Stimulated activated CD8-positive, alpha-beta memory T cell treated with anti-CD3 and anti-CD28 coated beads, Interleukin-4, amount 100 ng/mL, for 24 hours (primary cell): ENCODE results near the gene DBF4.
"Not testable (repeated sequence)": the region's sequence is repeated elsewhere in the genome, so short reads cannot be mapped to it uniquely, and the experiment has no call there.

Experiments used
- DNase-seq: peaks from one replicate; pipeline ENCODE4 v3.0.0-alpha.2; 2020; ENCODE audit warnings: low read depth

The DBF4 gene, protein sequence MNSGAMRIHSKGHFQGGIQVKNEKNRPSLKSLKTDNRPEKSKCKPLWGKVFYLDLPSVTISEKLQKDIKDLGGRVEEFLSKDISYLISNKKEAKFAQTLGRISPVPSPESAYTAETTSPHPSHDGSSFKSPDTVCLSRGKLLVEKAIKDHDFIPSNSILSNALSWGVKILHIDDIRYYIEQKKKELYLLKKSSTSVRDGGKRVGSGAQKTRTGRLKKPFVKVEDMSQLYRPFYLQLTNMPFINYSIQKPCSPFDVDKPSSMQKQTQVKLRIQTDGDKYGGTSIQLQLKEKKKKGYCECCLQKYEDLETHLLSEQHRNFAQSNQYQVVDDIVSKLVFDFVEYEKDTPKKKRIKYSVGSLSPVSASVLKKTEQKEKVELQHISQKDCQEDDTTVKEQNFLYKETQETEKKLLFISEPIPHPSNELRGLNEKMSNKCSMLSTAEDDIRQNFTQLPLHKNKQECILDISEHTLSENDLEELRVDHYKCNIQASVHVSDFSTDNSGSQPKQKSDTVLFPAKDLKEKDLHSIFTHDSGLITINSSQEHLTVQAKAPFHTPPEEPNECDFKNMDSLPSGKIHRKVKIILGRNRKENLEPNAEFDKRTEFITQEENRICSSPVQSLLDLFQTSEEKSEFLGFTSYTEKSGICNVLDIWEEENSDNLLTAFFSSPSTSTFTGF

DNA sequence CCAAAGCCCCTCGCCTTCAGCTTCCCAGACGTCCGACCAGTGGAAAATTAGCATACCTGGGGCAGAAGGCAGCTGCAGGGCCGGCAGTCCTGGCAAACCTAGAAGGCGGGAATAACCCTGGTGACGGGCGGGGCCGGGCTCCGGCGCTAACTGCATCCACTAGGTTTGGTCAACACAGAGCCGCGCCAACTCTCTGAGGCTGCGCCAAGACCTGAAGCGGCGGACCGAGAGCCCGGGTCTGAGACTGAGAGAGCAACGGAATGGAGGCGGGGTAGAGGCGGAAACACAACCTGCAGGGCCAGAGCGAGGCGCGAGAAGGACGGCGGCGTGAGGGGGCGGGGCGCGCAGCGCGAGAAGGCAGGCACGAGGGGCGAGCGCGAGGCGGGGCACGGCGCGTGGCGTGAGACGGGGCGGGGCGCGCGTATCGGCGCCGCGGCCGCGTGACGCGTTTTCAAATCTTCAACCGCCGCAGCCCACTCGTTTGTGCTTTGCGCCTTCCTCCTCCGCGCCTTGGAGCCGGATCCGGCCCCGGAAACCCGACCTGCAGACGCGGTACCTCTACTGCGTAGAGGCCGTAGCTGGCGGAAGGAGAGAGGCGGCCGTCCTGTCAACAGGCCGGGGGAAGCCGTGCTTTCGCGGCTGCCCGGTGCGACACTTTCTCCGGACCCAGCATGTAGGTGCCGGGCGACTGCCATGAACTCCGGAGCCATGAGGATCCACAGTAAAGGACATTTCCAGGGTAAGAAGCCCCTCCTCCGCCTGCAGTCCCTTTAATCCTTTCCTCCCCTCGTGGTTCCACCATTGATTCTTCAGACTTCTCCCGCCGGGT is at the start of gene DBF4, which contains the start of gene SLC25A40:
TSS of gene DBF4 (plus strand) at position 454 of the 829 bp plus-strand sequence. CDS start at position 694, 240 bp downstream.
TSS of gene SLC25A40 (minus strand) at position 321 of the 829 bp plus-strand sequence. CDS start 17,633 bp downstream, outside the sequence.
- DNase-seq = peak; percentile 97

DNA sequence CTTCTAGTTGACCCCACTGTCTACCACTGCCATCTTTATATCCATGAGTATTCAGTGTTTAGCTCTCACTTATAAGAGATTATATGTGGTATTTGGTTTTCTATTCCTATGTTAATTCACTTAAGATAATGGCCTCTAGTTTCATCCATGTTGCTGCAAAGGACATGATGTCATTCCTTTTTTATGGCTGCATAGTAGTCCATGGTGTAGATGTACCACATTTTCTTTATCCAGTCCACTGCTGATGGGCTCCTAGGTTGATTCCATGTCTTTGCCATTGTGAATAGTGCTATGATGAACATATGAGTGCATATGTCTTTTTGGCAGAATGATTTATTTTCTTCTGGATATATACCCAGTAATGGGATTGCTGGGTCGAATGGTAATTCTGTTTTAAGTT is 47.9 kb upstream of the DBF4 start:
- not testable (repeated sequence) for DNase-seq

DNA sequence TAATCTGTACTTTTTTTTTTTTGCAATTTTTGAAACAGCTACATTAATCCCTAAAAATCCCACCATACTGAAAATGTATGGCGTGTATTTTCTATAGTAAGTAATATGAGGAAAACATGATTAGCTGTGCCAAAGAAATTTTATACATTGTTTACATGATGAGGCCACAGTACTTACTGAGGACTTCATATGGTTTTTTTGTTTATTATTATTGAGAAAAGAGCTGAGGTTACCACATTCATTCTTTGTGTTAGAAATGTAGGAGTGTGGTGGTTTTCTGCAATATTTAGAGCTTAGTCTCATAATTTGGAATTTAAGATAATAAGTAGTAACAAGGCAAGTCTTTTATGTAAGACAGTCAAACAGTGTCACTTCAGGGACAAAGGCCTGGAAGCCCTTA is 45.2 kb upstream of the DBF4 start:
- DNase-seq = no peak

DNA sequence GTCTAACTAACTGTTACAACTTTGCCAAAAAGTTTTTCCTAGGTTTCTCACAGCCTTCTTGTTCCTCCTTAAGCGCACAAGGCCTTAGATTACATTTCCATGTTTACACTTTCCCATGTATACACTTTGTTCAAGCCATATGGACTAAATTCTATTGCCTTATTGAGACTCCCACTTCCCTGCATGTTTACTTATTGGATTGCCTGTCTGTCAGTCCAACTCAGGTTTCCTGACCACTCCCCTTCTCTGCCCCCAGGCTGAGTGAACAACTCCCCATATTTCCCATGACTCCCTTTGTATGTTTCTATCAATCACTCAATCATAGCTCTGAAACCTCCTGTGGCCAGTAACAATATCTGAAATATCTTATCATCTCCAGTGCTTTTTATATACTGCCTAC is 43.2 kb upstream of the DBF4 start:
- DNase-seq = no peak

DNA sequence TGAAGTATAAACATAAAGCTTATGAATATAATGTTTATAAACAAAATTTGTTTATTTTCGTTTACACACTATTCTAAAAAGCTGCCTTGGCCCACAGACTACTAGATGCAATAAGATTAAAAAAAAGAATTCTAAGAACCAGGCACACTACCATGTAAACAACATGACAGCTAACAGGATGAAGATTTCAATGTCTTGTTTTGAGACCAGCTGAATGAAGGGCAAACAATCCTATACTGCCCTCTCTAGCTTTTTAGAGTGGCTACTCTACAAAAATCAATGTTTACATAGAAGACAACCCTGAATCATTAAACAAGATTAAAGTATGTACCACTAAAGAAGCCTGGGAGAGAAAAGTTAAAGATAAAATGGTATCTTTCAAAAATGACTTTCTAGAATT is 38.7 kb upstream of the DBF4 start:
- no peak for DNase-seq

DNA sequence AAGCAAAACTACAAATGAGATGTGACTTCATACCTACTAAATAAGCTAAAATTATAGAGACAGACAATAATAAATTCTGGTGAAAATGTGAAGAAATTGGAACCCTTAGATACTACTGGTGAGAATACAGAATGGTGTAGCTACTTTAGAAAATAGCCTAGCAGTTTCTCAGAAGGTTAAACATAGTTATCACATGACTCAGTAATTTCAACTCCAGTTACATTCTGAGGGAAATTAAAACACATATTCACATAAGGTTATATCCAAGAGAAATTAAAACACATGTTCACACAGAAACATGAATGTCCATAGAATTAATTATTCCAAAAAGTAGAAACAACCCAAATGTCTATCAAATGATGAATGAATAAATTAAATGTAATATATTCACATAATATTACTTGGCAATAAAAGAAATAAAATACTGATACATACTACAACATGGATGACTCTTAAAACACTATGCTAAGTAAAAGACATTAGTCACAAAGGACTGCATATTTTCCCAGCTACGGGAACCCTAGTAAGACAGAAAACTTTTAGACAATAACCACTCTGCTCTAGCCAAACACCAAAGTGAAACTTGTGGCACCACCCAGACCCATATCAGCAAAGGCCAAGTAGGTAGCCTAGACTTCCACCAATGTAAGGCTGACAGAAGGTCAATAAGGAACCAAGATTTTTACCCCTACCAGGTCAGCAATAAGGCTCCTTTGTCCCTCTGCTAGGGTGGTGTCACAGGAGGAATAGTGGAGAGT is 25.3 kb upstream of the DBF4 start:
- no peak for DNase-seq

DNA sequence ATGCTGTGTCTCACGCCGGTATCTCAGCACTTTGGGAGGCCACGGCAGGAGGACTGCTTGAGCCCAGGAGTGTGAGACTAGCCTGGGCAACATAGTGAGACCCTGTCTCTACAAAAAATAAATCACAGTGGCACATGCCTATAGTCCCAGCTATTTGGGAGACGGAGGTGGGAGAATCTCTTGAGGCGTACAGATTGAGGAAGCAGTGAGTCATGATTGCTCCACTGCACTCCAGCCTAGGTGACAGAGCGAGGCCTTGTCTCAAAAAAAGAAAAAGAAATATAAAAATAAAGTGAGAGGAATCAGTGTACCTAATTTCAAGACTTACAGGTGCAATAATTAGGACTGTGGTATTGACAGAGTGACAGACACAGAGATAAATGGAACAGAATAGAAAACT is 24.0 kb upstream of the DBF4 start:
- DNase-seq = no peak

DNA sequence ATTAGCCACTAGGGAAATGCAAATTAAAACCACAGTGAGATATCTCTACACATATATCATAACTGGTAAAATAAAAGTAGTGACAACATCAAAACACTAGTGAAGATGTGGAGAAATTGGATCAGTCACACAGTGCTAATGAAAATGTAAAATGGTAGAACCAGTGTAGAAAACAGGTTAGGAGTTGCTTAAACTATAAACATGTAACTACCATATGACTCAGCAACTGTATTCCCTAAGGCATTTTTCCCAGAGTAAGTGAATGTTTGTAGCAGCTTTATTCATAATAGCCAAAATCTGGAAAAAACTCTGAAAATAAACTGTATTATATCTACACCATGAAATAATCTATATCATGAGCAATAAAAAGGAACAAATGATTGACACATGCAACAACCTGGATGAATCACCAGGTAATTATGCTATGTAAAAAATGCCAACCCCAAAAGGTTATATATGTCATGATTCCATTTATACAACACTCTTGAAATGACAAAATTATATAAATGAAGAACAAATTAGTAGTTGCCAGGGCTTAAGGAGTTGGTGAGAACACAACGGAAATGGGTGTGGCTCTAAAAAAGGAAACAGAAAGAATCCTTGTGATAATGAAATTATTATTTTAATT is 22.9 kb upstream of the DBF4 start:
- no peak for DNase-seq

DNA sequence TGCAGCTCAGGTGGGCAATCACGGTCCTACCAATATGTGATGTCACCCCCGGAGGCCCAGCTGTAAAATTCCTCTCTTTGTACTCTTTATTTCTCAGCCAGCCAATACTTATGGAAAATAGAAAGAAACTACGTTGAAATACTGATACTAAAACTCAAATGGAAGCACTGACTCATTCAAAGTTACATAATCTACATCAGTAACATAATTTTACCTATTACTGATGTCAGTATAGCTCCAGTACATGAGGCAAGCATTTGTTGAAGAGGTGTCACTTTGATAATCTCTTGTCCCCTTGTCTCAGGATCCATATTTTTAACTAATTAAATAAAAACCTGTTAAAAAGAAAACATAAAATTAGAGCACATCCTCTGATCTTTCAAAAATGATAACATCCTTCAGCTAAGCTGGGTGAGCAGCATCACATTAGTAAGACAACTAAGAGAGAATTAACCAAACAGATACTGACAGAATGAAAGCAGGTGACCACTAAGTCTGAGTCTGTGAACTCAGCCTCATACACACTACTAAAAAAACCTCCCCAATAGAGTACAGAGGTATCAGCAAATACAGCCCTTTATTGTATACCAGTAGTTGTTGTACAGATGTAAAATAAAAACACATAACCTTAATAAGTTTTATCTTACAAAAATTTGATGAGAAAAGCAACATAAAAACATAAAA is 17.7 kb upstream of the DBF4 start:
- DNase-seq = no peak

DNA sequence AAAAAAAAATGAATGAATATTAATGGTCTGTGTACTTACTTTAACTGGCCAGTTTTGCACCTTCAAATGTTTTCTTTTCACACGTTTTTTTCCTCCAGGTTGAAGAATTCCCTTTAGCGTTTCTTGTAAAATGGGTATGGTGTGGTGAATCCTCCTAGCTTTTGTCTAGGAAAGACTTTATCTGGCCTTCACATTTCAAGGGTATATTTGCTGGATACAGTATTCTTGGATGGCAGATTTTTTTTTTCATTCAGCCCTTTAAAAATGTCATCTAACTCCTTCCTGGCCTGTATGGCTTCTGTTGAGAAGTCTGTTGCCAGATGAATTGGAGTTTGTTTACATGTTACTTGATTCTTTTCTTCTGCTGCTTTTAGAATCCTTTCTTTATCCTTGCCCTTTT is 10.2 kb upstream of the DBF4 start:
- DNase-seq = no peak

DNA sequence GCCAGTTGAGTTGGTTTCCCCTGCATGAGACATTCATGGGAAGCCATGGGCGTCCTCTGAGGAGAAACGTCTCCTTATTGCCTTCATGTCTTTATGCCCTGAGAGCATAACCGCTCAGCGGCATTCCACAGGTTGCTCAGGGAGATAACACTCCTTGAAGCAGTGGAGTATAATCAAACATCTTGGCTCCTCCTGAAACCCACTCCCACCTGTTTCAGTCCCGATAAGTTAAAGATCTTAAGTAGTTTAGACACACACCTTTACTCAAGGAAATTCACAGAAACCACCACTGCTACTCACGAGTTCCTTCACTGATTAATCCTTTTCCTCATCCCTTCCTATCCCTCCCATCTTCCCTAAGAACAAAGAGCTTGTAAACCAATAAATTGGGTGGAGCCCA is 9.8 kb upstream of the DBF4 start:
- not testable (repeated sequence) for DNase-seq

DNA sequence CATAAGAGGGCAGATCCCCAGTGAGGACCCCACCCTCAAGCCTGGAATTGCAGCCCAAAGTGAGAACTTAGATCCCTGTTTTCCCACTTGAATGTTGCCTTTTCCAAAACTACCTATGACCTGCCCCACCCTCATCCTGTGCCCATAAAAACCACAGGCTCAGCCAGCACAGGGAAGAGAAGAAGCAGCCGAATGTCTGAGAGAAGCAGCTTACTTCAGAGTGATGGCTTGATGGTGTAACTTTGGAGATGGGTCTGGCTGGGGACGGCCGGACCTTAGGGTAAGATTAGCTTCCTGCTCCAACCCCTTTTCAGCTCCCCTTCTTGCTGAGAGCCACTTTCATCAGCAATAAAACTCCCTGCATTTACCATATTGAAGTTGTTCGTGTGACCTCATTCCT is 5.8 kb upstream of the DBF4 start:
- no peak for DNase-seq

DNA sequence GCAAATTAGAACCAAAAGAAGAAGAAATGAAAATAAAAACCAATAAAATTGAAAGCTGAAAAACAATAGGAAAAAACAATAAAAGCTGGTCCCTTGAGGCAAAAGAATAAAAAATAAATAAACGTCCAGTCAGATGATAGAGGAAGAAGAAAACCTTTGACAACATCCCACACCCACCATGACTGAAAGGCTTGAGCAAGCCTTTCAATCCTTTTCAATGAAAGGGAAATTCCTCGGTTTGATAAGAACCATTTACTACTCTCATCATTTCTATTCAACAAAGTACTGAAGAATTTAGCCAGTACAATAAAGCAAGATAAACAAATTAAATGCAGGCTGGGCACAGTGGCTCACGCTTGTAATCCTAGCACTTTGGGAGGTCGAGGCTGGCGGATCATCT is 3.9 kb upstream of the DBF4 start:
- no peak for DNase-seq

DNA sequence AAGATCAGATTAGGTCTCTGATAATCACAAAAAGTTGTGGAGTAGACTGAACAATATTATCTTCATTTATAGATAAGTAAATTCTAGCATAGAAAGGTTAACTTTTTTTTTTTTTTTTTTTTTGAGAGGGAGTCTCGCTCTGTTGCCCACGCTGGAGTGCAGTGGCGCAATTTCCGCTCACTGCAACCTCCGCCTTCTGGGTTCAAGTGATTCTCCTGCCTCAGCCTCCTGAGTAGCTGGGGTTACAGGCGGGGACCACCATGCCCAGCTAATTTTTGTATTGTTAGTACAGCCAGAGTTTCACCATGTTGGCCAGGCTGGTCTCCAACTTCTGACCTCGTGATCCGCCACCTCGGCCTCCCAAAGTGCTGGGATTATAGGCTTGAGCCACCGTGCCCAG is 3.0 kb upstream of the DBF4 start:
- DNase-seq = not testable (repeated sequence)

DNA sequence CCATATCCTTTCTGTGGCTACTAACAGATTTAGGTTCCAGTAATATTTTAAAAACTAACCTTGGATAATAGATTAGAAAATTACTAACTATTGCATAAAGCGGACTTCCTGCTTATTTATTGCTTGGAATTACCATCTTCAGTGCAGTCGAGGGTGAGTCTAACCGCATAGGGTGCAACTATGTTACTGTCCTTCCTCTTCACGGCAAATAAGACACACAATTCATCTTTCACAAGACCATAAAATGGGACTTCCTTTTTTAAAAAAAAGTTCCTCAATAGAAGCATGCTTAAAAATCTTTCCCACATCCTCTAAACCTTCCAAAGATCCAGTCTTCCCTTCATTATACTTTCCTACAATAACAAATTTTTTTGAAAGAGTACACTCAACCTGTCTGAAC is 2.2 kb upstream of the DBF4 start:
- DNase-seq = no peak

DNA sequence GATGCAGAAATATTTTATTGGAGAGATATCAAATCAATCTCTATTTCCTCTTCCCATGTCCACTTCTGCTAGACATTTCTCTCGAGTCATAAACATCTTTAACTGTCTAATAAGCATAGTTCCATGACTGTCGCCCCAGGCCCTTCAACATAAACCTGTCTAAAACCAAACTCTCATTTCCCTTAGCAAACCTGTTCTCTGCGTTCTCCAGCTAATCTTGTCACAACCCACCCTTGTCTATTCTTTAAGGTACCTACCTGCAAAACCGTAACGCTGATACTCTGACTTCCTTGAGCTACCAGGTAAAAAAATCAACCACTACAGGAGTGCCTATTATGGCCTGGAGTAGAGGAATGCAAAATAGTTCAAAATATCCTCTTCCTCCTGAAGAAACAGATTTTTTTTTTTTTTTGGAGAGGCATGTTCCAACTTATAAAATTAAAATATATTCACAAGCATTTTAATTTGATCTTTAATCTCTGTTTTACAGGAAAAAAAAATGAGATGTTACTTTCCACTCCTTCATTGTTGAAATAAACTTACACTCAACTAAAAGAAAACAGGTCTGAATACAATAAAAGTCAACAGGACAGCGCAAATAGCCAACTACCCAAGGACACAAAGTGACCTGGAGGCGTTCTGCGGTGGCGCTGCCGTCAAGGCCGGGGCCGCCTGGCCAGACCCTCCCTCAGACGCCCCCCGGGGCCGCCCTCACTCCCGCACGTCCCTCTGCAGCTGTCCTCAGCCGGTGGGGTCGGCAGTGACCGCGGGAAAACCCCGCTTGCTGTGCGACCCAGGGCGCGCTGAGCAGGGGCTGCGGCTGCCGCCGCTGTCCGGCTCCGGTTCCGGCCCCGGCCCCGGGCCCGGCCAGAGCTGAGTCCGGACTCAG is 898 bp upstream of the DBF4 start:
- DNase-seq = peak; percentile 9

DNA sequence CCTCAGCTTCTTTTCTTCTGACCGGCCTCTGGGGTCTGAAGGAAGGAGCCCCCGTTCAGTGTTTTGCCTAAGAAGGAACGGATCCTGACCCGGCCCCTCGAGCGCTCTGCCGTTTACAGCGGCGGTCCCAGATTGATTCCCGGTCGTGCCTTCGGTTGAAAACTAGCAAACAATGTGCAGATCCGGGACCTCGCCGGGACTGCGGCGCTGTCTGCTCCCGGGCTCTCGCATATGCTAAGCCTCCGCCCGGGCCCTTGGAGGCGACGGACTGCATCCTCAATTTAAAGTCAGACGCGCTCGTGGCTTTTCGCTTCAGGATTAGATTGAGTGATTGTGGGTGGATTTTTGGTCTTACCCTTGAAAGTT is 559 bp downstream of the DBF4 start:
- peak; percentile 24 for DNase-seq

DNA sequence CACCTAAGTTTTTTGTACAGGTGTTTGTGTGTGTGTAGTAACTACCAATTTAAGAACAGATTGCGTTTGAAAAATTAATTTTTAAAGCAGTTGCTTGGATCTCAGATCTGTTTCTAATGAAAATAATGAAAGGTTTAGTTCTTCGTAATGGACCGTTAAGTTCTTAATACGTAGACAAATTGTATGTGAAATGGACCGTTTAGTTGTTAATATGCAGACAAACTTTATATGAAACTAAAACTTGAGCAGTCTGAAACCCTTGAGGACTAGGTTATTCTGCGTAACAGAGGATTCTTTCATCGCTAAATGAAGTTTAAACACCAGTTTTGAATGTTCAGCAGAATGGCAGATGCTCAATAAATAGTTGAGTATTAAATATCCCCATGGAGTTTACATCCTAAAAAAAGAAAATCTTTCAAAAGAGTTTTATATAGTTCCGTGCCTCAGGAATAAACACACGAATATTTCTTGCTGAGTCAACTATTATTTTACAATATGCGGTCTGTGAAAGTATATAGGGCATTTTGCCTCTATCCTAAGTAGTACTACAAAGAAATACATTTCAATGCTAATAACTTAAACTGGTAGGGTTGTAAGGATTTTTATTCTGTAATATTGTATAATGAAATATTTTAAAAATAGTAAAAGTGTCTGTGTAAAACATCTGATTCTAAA is 1.2 kb downstream of the DBF4 start:
- DNase-seq = no peak

DNA sequence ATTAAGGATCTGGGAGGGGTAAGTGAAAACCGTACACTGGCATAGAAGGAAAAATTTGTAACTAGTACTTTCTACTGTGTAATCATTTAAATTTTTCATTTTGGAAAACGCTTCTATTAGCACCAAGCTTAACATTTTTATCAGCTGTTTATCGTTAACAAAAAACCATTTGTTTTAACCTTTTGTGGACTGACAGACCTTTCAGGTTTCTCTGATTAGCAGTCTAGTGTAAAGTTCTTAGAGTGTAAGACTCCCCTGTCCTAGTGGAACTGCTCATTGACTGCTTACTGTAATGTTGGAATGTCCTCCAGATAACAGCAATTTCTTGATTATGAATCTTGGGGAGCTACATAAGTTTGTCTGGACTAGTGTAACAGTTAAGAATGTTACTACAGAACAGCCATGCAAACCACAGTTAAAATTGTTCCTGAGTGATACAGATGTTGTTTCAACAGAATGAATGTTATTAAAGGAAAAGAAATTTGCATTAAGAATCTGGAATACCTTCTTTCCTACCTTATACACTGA is 2.0 kb downstream of the DBF4 start:
- no peak for DNase-seq
